ENCODE data around the gene BRINP1.
A peak's percentile ranks its signal among the peaks of the same experiment; 100 is the strongest.

Gene BRINP1

GRCh38 chr9:119343059-119343990 lies 25.9 kb downstream of the BRINP1 start:
- no peak for DNase-seq (ENCODE audit: low read depth)

GRCh38 chr9:119339056-119339455 lies 30.2 kb downstream of the BRINP1 start:
- no peak for DNase-seq (ENCODE audit: low read depth)

- DNase-seq (ENCODE audit: low read depth) = no peak
Measured at GRCh38 chr9:119337573-119337972, 31.7 kb downstream of the BRINP1 start.

GRCh38 chr9:119334745-119335144 lies 34.5 kb downstream of the BRINP1 start:
- DNase-seq (ENCODE audit: low read depth) = no peak

- no peak for DNase-seq (ENCODE audit: low read depth)
Measured at GRCh38 chr9:119333507-119334229, 35.6 kb downstream of the BRINP1 start.

GRCh38 chr9:119332522-119332921 lies 36.7 kb downstream of the BRINP1 start:
- DNase-seq (ENCODE audit: low read depth) = no peak

- DNase-seq (ENCODE audit: low read depth) = no peak
Measured at GRCh38 chr9:119322184-119322583, 47.1 kb downstream of the BRINP1 start.

- no peak for DNase-seq (ENCODE audit: low read depth)
Measured at GRCh38 chr9:119318371-119318770, 50.9 kb downstream of the BRINP1 start.

GRCh38 chr9:119313846-119314245 lies 55.4 kb downstream of the BRINP1 start:
- DNase-seq (ENCODE audit: low read depth) = no peak

GRCh38 chr9:119310741-119311140 lies 58.5 kb downstream of the BRINP1 start:
- DNase-seq (ENCODE audit: low read depth) = no peak

- DNase-seq (ENCODE audit: low read depth) = no peak
Measured at GRCh38 chr9:119307471-119307870, 61.8 kb downstream of the BRINP1 start.

GRCh38 chr9:119304555-119304954 lies 64.7 kb downstream of the BRINP1 start:
- DNase-seq (ENCODE audit: low read depth) = no peak

- no peak for DNase-seq (ENCODE audit: low read depth)
Measured at GRCh38 chr9:119302988-119303698, 66.1 kb downstream of the BRINP1 start.

- no peak for DNase-seq (ENCODE audit: low read depth)
Measured at GRCh38 chr9:119298076-119298853, 71.0 kb downstream of the BRINP1 start.

- no peak for DNase-seq (ENCODE audit: low read depth)
Measured at GRCh38 chr9:119291554-119291953, 77.7 kb downstream of the BRINP1 start.

GRCh38 chr9:119289740-119290433 lies 79.3 kb downstream of the BRINP1 start:
- DNase-seq (ENCODE audit: low read depth) = peak; percentile 21

GRCh38 chr9:119284587-119285337 lies 84.5 kb downstream of the BRINP1 start:
- no peak for DNase-seq (ENCODE audit: low read depth)

GRCh38 chr9:119284118-119284517 lies 85.1 kb downstream of the BRINP1 start:
- DNase-seq (ENCODE audit: low read depth) = no peak

- DNase-seq (ENCODE audit: low read depth) = no peak
Measured at GRCh38 chr9:119283078-119283794, 86.0 kb downstream of the BRINP1 start.

Data from CMK (cell line).